Thoracic aorta (tissue), 2 donors: ENCODE results near the gene PARD3. TPM values are rescaled to one million over a fixed set of nuclear protein-coding genes. Genes with fewer than 3 reads are reported as not detected.

Source experiments
- ATAC-seq: fragments of 150-250 bp; one replicate; pipeline ENCODE4 v1.8.0; 2017; ENCODE audit warnings: low read depth; ENCODE audit not compliant: insufficient number of reproducible peaks, low FRiP score
- DNase-seq: peaks from one replicate; pipeline ENCODE4 v3.0.0-alpha.2; 2020; ENCODE audit warnings: low spot score
- H3K27ac ChIP-seq, 2 donors: fragments of 200-600 bp; sonication (generic); 1 replicate in 1 of 2; 2 replicates in 1 of 2; pipeline ENCODE4 v1.5.1; 2016; ENCODE audit warnings: mild to moderate bottlenecking in 2 of 2, moderate library complexity in 2 of 2
- H3K27me3 ChIP-seq: fragments of 200-600 bp; sonication (generic); replicated peaks from 2 replicates; pipeline ENCODE4 v1.6.0; 2016; ENCODE audit warnings: mild to moderate bottlenecking; ENCODE audit not compliant: insufficient read depth
- H3K36me3 ChIP-seq: fragments of 200-600 bp; sonication (generic); one replicate; pipeline ENCODE4 v1.5.1; 2016
- H3K4me1 ChIP-seq, 2 donors: fragments of 200-600 bp; sonication (generic); 1 replicate in 1 of 2; 2 replicates in 1 of 2; pipeline versions ENCODE4 v1.5.1 to v1.6.0; 2016; ENCODE audit warnings: low read depth in 2 of 2, mild to moderate bottlenecking in 1 of 2; ENCODE audit not compliant: control insufficient read depth in 1 of 2
- H3K4me3 ChIP-seq: fragments of 200-600 bp; sonication (generic); 2 replicates; pipeline ENCODE4 v1.5.1; 2016; ENCODE audit warnings: mild to moderate bottlenecking
- H3K9me3 ChIP-seq: fragments of 200-600 bp; sonication (generic); 2 replicates; pipeline ENCODE4 v1.5.1; 2016
- CTCF ChIP-seq: fragments of 200-600 bp; sonication (generic); IDR thresholded peaks from one replicate; pipeline ENCODE4 v1.5.1; 2019; ENCODE audit warnings: antibody characterized with exemption
- total RNA-seq, 2 donors: library from RNA; depleted of rRNA; stranded (reverse); fragments of >200 nt; gene quantifications; one replicate each; pipeline versions ENCODE4 v1.1.0 to v1.2.3, GENCODE V29; 2016

The PARD3 gene
- total RNA-seq, 2 donors from 2014 or later: 16.7 to 34.5 TPM

- Histone ChIP-seq H3K4me1 (no peaks in the 10 kb centered on the region), H3K27me3 (no peaks in the 10 kb centered on the region), H3K4me3 (no peak overlapping the region), H3K9me3 (no peaks in the 10 kb centered on the region), H3K36me3 (no peaks in the 10 kb centered on the region), H3K27ac (no peak overlapping the region)
- TF ChIP-seq CTCF: no peak
- DNase-seq: no peak
- ATAC-seq: no peak
These were observed 504.9 kb downstream of the PARD3 start for GRCh38 chr10:34310234-34310633.

- no peak for DNase-seq
- Histone ChIP-seq H3K4me1 (peaks cover 0 to 3% of the 10 kb centered on the region in 2 donors), H3K9me3 (no peaks in the 10 kb centered on the region), H3K27me3 (no peaks in the 10 kb centered on the region), H3K27ac (no peak overlapping the region), H3K4me3 (no peak overlapping the region), H3K36me3 (no peaks in the 10 kb centered on the region)
- no peak for ATAC-seq
- no peak for TF ChIP-seq CTCF
These were observed 509.9 kb downstream of the PARD3 start for GRCh38 chr10:34305189-34305588.

- no peak for TF ChIP-seq CTCF
These were observed 512.1 kb downstream of the PARD3 start for GRCh38 chr10:34303022-34303421.

GRCh38 chr10:34299105-34299611 is 515.9 kb downstream of the PARD3 start:
- ATAC-seq: no peak
- no peak overlapping the region for H3K4me3 ChIP-seq

More at GRCh38 chr10:34303022-34303421, 512.1 kb downstream of the PARD3 start:
- H3K9me3 ChIP-seq: no peaks in the 10 kb centered on the region
- ATAC-seq (no peak), DNase-seq (no peak)
- H3K4me3 ChIP-seq: no peak overlapping the region
- no peaks in the 10 kb centered on the region for H3K36me3 ChIP-seq
- H3K4me1 ChIP-seq: peaks cover 0 to 3% of the 10 kb centered on the region in 2 donors
- H3K27ac ChIP-seq: no peak overlapping the region
- no peaks in the 10 kb centered on the region for H3K27me3 ChIP-seq

GRCh38 chr10:34298346-34298818 is 516.7 kb downstream of the PARD3 start:
- no peak for TF ChIP-seq CTCF
- no peak for ATAC-seq
- H3K27me3 ChIP-seq: no peaks in the 10 kb centered on the region
- DNase-seq: no peak
- H3K4me1 ChIP-seq: no peaks in the 10 kb centered on the region
- H3K4me3 ChIP-seq: no peak overlapping the region
- H3K36me3 ChIP-seq: no peaks in the 10 kb centered on the region
- H3K9me3 ChIP-seq: no peaks in the 10 kb centered on the region
- H3K27ac ChIP-seq: no peak overlapping the region

More at GRCh38 chr10:34299105-34299611, 515.9 kb downstream of the PARD3 start:
- DNase-seq: no peak
- Histone ChIP-seq H3K9me3 (no peaks in the 10 kb centered on the region), H3K27me3 (no peaks in the 10 kb centered on the region), H3K4me1 (peaks cover 0 to 3% of the 10 kb centered on the region in 2 donors), H3K36me3 (no peaks in the 10 kb centered on the region), H3K27ac (no peak overlapping the region)
- no peak for TF ChIP-seq CTCF
